SK-N-SH treated with all-trans-retinoic acid at 6 μM for 48 hours (cell line): Measurements from ENCODE around the gene PAX5.

Experiments
- ATAC-seq: fragments of 200-7000 bp; cut with Tn5 transposase; 3 replicates; pipeline ENCODE4 v1.9.1; 2020; ENCODE audit warnings: mild to moderate bottlenecking, moderate library complexity
- ARNTL ChIP-seq: fragments of 450-650 bp; formaldehyde crosslinking; IDR thresholded peaks from 2 replicates; pipeline ENCODE4 v1.5.0; 2020; ENCODE audit warnings: low read depth, mild to moderate bottlenecking, moderate library complexity, borderline replicate concordance
- BACH2 ChIP-seq: fragments of 250-450 bp; sonication (Bioruptor Pico); IDR thresholded peaks from 2 replicates; pipeline ENCODE4 v1.9.0; 2021; ENCODE audit warnings: mild to moderate bottlenecking, borderline replicate concordance
- CSDC2 ChIP-seq: fragments of 250-450 bp; sonication (Bioruptor Pico); IDR thresholded peaks from 2 replicates; pipeline ENCODE4 v1.5.0; 2020; ENCODE audit warnings: mild to moderate bottlenecking, moderate library complexity
- ESRRG ChIP-seq: fragments of 250-450 bp; sonication (Bioruptor Pico); IDR thresholded peaks from 2 replicates; pipeline ENCODE4 v1.6.1; 2021; ENCODE audit warnings: mild to moderate bottlenecking
- GLIS3 ChIP-seq: fragments of 250-450 bp; sonication (Bioruptor Pico); IDR thresholded peaks from 2 replicates; pipeline ENCODE4 v1.5.0; 2020; ENCODE audit warnings: mild to moderate bottlenecking, moderate library complexity
- ISL1 ChIP-seq: fragments of 250-450 bp; sonication (Bioruptor Pico); IDR thresholded peaks from 2 replicates; pipeline ENCODE4 v2.1.2; 2022; ENCODE audit warnings: mild to moderate bottlenecking, moderate library complexity
- OSR1 ChIP-seq: fragments of 250-450 bp; sonication (Bioruptor Pico); IDR thresholded peaks from 2 replicates; pipeline ENCODE4 v1.8.0; 2022; ENCODE audit warnings: moderate library complexity, mild to moderate bottlenecking, inconsistent platforms
- RARB ChIP-seq: fragments of 250-450 bp; sonication (Bioruptor Pico); IDR thresholded peaks from 2 replicates; pipeline ENCODE4 v1.8.0; 2021; ENCODE audit warnings: mild to moderate bottlenecking, moderate library complexity
- SNAI2 ChIP-seq: fragments of 250-450 bp; sonication (Bioruptor Pico); IDR thresholded peaks from 2 replicates; pipeline ENCODE4 v1.5.0; 2020; ENCODE audit warnings: mild to moderate bottlenecking, moderate library complexity
- TCF4 ChIP-seq: fragments of 250-450 bp; sonication (Bioruptor Pico); IDR thresholded peaks from 2 replicates; pipeline ENCODE4 v1.8.0; 2021; ENCODE audit warnings: mild to moderate bottlenecking, moderate library complexity, borderline replicate concordance
- TOX ChIP-seq: fragments of 250-450 bp; sonication (Bioruptor Pico); IDR thresholded peaks from 2 replicates; pipeline ENCODE4 v1.8.0; 2021; ENCODE audit warnings: mild to moderate bottlenecking, moderate library complexity, borderline replicate concordance
- ZC3H10 ChIP-seq: fragments of 250-450 bp; sonication (Bioruptor Pico); IDR thresholded peaks from 2 replicates; pipeline ENCODE4 v1.5.1; 2021; ENCODE audit warnings: mild to moderate bottlenecking, moderate library complexity
- ZFP3 ChIP-seq: fragments of 250-450 bp; sonication (Bioruptor Pico); IDR thresholded peaks from 2 replicates; pipeline ENCODE4 v1.5.0; 2020; ENCODE audit warnings: mild to moderate bottlenecking, moderate library complexity
- ZFP30 ChIP-seq: fragments of 450-650 bp; formaldehyde crosslinking; IDR thresholded peaks from 2 replicates; pipeline ENCODE4 v1.5.0; 2022; ENCODE audit warnings: mild to moderate bottlenecking, moderate library complexity
- ZNF565 ChIP-seq: fragments of 450-650 bp; formaldehyde crosslinking; conservative IDR thresholded peaks from 2 replicates; pipeline ENCODE4 v1.5.0; 2020; ENCODE audit warnings: low read depth, mild to moderate bottlenecking, moderate library complexity
- ZNF70 ChIP-seq: fragments of 450-650 bp; formaldehyde crosslinking; IDR thresholded peaks from 2 replicates; pipeline ENCODE4 v1.5.0; 2020; ENCODE audit warnings: mild to moderate bottlenecking, moderate library complexity
- TF ChIP-seq, protein P1 (sequence below): fragments of 250-450 bp; sonication (Bioruptor Pico); IDR thresholded peaks from 2 replicates; pipeline ENCODE4 v1.5.0; 2020; ENCODE audit warnings: mild to moderate bottlenecking, moderate library complexity
- TF ChIP-seq, protein P2 (sequence below): fragments of 250-450 bp; sonication (Bioruptor Pico); IDR thresholded peaks from 2 replicates; pipeline ENCODE4 v1.8.0; 2021; ENCODE audit warnings: low read depth, mild to moderate bottlenecking, moderate library complexity, borderline replicate concordance
- TF ChIP-seq, protein P3 (sequence below): fragments of 250-450 bp; sonication (Bioruptor Pico); IDR thresholded peaks from 2 replicates; pipeline ENCODE4 v1.8.0; 2020; ENCODE audit warnings: mild to moderate bottlenecking, moderate library complexity, borderline replicate concordance
- TF ChIP-seq, protein P4 (sequence below): fragments of 250-450 bp; sonication (Bioruptor Pico); IDR thresholded peaks from 2 replicates; pipeline ENCODE4 v1.5.1; 2020; ENCODE audit warnings: low read depth, mild to moderate bottlenecking, moderate library complexity
- TF ChIP-seq, protein P5 (sequence below): fragments of 250-450 bp; sonication (Bioruptor Pico); IDR thresholded peaks from 2 replicates; pipeline ENCODE4 v1.5.1; 2021; ENCODE audit warnings: mild to moderate bottlenecking, moderate library complexity

The PAX5 gene

DNA sequence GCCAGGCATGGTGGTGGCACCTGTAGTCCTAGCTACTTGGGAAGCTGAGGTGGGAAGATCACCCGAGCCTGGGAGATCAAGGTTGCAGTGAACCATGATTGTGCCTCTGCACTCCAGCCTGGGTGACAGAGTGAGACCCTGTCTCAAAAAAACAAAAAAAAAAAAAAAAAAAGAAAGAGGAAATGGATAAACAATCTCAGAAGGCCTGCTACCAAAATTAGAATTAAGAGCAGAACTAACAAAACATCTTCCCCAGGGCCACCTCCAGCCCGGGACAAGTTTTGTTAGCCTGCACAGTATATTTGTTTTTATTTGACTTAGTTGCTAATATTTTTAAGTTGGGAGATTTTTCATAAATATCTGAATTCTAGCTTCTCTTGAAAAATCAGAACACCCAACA, 23.1 kb downstream of the PAX5 start:
- ATAC-seq = no peak
- no peak for TF ChIP-seq CSDC2 (CRISPR knock-in tag)
- no peak for TF ChIP-seq SNAI2 (CRISPR knock-in tag)
- no peak for TF ChIP-seq OSR1 (CRISPR knock-in tag)
- TF ChIP-seq ZNF70 (CRISPR knock-in tag) = no peak
- no peak for TF ChIP-seq ISL1 (CRISPR knock-in tag)
- no peak for TF ChIP-seq TCF4 (CRISPR knock-in tag)
- no peak for TF ChIP-seq TOX
- no peak for TF ChIP-seq ZFP3 (CRISPR knock-in tag)

DNA sequence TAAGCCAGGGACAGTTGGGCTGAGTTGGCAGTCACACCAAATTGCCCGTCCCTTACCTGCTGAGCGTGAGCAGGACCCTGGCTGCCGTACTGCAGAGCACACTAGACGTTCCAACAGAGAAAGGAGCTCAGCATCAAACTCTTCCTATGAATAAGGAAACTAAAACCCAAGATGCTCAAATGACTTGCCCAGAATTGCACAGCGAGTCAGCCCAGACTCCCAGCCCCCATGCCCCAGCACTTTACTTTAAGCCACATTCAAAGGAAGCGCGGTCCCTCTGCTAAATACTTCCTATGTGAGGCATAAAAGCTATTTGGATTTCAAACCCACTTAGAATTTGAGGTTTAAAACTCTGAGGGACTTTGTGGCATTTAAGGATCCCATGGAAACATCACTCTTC, 23.9 kb downstream of the PAX5 start:
- no peak for TF ChIP-seq ZNF70 (CRISPR knock-in tag)
- TF ChIP-seq ARNTL = no peak
- TF ChIP-seq TCF4 (CRISPR knock-in tag) = no peak
- TF ChIP-seq, protein P1, sequence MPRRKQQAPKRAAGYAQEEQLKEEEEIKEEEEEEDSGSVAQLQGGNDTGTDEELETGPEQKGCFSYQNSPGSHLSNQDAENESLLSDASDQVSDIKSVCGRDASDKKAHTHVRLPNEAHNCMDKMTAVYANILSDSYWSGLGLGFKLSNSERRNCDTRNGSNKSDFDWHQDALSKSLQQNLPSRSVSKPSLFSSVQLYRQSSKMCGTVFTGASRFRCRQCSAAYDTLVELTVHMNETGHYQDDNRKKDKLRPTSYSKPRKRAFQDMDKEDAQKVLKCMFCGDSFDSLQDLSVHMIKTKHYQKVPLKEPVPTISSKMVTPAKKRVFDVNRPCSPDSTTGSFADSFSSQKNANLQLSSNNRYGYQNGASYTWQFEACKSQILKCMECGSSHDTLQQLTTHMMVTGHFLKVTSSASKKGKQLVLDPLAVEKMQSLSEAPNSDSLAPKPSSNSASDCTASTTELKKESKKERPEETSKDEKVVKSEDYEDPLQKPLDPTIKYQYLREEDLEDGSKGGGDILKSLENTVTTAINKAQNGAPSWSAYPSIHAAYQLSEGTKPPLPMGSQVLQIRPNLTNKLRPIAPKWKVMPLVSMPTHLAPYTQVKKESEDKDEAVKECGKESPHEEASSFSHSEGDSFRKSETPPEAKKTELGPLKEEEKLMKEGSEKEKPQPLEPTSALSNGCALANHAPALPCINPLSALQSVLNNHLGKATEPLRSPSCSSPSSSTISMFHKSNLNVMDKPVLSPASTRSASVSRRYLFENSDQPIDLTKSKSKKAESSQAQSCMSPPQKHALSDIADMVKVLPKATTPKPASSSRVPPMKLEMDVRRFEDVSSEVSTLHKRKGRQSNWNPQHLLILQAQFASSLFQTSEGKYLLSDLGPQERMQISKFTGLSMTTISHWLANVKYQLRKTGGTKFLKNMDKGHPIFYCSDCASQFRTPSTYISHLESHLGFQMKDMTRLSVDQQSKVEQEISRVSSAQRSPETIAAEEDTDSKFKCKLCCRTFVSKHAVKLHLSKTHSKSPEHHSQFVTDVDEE = no peak
- no peak for TF ChIP-seq ESRRG
- no peak for TF ChIP-seq ZFP30 (CRISPR knock-in tag)
- no peak for TF ChIP-seq ZNF565 (CRISPR knock-in tag)
- TF ChIP-seq CSDC2 (CRISPR knock-in tag) = no peak
- TF ChIP-seq, protein P2, sequence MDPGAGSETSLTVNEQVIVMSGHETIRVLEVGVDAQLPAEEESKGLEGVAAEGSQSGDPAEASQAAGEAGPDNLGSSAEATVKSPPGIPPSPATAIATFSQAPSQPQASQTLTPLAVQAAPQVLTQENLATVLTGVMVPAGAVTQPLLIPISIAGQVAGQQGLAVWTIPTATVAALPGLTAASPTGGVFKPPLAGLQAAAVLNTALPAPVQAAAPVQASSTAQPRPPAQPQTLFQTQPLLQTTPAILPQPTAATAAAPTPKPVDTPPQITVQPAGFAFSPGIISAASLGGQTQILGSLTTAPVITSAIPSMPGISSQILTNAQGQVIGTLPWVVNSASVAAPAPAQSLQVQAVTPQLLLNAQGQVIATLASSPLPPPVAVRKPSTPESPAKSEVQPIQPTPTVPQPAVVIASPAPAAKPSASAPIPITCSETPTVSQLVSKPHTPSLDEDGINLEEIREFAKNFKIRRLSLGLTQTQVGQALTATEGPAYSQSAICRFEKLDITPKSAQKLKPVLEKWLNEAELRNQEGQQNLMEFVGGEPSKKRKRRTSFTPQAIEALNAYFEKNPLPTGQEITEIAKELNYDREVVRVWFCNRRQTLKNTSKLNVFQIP (CRISPR knock-in tag) = no peak
- TF ChIP-seq ISL1 (CRISPR knock-in tag) = no peak
- no peak for TF ChIP-seq RARB (CRISPR knock-in tag)
- no peak for TF ChIP-seq ZFP3 (CRISPR knock-in tag)
- TF ChIP-seq, protein P3, sequence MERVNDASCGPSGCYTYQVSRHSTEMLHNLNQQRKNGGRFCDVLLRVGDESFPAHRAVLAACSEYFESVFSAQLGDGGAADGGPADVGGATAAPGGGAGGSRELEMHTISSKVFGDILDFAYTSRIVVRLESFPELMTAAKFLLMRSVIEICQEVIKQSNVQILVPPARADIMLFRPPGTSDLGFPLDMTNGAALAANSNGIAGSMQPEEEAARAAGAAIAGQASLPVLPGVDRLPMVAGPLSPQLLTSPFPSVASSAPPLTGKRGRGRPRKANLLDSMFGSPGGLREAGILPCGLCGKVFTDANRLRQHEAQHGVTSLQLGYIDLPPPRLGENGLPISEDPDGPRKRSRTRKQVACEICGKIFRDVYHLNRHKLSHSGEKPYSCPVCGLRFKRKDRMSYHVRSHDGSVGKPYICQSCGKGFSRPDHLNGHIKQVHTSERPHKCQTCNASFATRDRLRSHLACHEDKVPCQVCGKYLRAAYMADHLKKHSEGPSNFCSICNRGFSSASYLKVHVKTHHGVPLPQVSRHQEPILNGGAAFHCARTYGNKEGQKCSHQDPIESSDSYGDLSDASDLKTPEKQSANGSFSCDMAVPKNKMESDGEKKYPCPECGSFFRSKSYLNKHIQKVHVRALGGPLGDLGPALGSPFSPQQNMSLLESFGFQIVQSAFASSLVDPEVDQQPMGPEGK (CRISPR knock-in tag) = no peak
- TF ChIP-seq ZC3H10 (CRISPR knock-in tag) = no peak
- TF ChIP-seq, protein P4, sequence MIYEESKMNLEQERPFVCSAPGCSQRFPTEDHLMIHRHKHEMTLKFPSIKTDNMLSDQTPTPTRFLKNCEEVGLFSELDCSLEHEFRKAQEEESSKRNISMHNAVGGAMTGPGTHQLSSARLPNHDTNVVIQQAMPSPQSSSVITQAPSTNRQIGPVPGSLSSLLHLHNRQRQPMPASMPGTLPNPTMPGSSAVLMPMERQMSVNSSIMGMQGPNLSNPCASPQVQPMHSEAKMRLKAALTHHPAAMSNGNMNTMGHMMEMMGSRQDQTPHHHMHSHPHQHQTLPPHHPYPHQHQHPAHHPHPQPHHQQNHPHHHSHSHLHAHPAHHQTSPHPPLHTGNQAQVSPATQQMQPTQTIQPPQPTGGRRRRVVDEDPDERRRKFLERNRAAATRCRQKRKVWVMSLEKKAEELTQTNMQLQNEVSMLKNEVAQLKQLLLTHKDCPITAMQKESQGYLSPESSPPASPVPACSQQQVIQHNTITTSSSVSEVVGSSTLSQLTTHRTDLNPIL (CRISPR knock-in tag) = no peak
- TF ChIP-seq SNAI2 (CRISPR knock-in tag) = no peak
- TF ChIP-seq, protein P5, sequence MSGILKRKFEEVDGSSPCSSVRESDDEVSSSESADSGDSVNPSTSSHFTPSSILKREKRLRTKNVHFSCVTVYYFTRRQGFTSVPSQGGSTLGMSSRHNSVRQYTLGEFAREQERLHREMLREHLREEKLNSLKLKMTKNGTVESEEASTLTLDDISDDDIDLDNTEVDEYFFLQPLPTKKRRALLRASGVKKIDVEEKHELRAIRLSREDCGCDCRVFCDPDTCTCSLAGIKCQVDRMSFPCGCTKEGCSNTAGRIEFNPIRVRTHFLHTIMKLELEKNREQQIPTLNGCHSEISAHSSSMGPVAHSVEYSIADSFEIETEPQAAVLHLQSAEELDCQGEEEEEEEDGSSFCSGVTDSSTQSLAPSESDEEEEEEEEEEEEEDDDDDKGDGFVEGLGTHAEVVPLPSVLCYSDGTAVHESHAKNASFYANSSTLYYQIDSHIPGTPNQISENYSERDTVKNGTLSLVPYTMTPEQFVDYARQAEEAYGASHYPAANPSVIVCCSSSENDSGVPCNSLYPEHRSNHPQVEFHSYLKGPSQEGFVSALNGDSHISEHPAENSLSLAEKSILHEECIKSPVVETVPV (CRISPR knock-in tag) = no peak
- TF ChIP-seq BACH2 (CRISPR knock-in tag) = no peak
- no peak for TF ChIP-seq GLIS3 (CRISPR knock-in tag)
- no peak for ATAC-seq

DNA sequence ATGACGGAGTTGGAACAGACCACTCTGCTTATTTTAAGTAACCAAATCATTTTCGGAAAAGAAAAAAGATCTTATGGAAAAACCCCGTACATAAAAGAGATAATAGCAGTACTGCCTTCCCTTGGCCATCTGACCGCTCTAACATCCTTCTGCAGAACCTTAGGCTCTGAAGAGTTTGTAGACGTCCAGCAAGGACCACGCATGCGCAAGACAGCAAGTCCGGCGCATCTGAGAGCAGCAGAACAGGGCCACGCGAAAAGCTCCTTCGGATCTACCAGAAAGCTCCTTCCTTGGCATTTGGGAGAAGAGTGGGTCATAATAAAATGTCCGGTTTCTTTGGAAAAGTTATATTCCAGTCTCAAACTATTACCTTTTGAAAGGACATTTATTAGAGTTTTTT, 26.8 kb downstream of the PAX5 start:
- TF ChIP-seq ISL1 (CRISPR knock-in tag) = no peak
- no peak for TF ChIP-seq ZNF70 (CRISPR knock-in tag)
- no peak for TF ChIP-seq ZFP3 (CRISPR knock-in tag)
- TF ChIP-seq, protein P3 (CRISPR knock-in tag) = no peak
- no peak for TF ChIP-seq TCF4 (CRISPR knock-in tag)
- TF ChIP-seq, protein P1 = no peak
- TF ChIP-seq BACH2 (CRISPR knock-in tag) = no peak
- TF ChIP-seq RARB (CRISPR knock-in tag) = no peak
- TF ChIP-seq ZFP30 (CRISPR knock-in tag) = no peak
- no peak for TF ChIP-seq ZC3H10 (CRISPR knock-in tag)
- no peak for TF ChIP-seq GLIS3 (CRISPR knock-in tag)
- no peak for TF ChIP-seq SNAI2 (CRISPR knock-in tag)
- TF ChIP-seq, protein P2 (CRISPR knock-in tag) = no peak
- ATAC-seq = no peak
